Right lobe of liver (tissue), 6 donors: ENCODE data around the gene C19orf12. TPM values are rescaled to one million over a fixed set of nuclear protein-coding genes. Genes with fewer than 3 reads are reported as not detected.

Source experiments
- ATAC-seq, 4 donors: fragments of 200-7000 bp; cut with Tn5 transposase; one replicate each; pipeline ENCODE4 v1.9.1; 2020; ENCODE audit warnings: mild to moderate bottlenecking in 4 of 4, moderate library complexity in 4 of 4
- DNase-seq, 3 donors: peaks; one replicate each; pipeline ENCODE4 v3.0.0-alpha.2; 2020
- H3K27ac ChIP-seq, 3 donors: fragments of 200-600 bp; one replicate each; pipeline ENCODE4 v1.8.0; 2022
- H3K27me3 ChIP-seq, 2 donors: fragments of 200-600 bp; one replicate each; pipeline ENCODE4 v1.8.0; 2022
- H3K36me3 ChIP-seq, 4 donors: fragments of 200-600 bp; sonication (generic) in 1 of 4; one replicate each; pipeline versions ENCODE4 v1.5.1 to v1.8.0; 2017 to 2022; ENCODE audit warnings: control low read depth in 1 of 4
- H3K4me1 ChIP-seq, 4 donors: fragments of 200-600 bp; sonication (generic) in 1 of 4; one replicate each; pipeline versions ENCODE4 v1.5.1 to v1.8.0; 2017 to 2022; ENCODE audit warnings: control low read depth in 1 of 4
- H3K4me3 ChIP-seq, 3 donors: fragments of 200-600 bp; one replicate each; pipeline ENCODE4 v1.8.0; 2022
- H3K9me3 ChIP-seq, 4 donors: fragments of 200-600 bp; sonication (generic) in 1 of 4; one replicate each; pipeline versions ENCODE4 v1.5.1 to v1.8.0; 2017 to 2022; ENCODE audit warnings: control low read depth in 1 of 4
- POLR2A ChIP-seq: fragments of 450-650 bp; IDR thresholded peaks from one replicate; pipeline ENCODE4 v1.6.1; 2017; ENCODE audit warnings: antibody characterized with exemption, mild to moderate bottlenecking
- WGBS: methylation state at CpG from one replicate; pipeline ENCODE4 v1.1.6; 2018; ENCODE audit warnings: low coverage, low lambda C conversion rate; ENCODE audit not compliant: insufficient coverage; ENCODE audit errors: missing lambda C conversion rate; 5-methylcytosine and 5-hydroxymethylcytosine counted together
- intact Hi-C, 2 donors: fragments of 100-400 bp; cut with DNase I; formaldehyde crosslinking; loops; one replicate each; pipeline versions ENCODE4 v1.11.2 to v1.14.1; 2022
- total RNA-seq, 6 experiments: library from RNA; depleted of rRNA in 2 of 6; stranded (reverse); fragments of >200 nt in 2 of 6; fragmentation: NEBNext Ultra II Directional in 3 of 6; extraction: Animal tissue kit (Norgen Biotek cat#: 25700) in 3 of 6; gene quantifications; one replicate each; pipeline versions ENCODE4 v1.1.0 to v1.2.4, GENCODE V29; 2016 to 2023
- TF ChIP-seq, protein P1 (sequence below), 4 donors: fragments of 200-600 bp in 3 of 4; fragments of 450-650 bp in 1 of 4; IDR thresholded peaks; one replicate each; pipeline versions ENCODE4 v1.5.1 to v1.8.0; 2016 to 2022; ENCODE audit warnings: antibody characterized with exemption in 4 of 4, mild to moderate bottlenecking in 2 of 4
- donor health status: DM: no; HTN: yes; CAD: no.
- donor health status: DM: no; HTN: no; CAD: no.
- donor health status: DM: no; HTN: no; CAD: no.
- donor health status: DM: no; HTN: yes; CAD: no.
- donor health status: DM: no; HTN: yes; CAD: no.

The C19orf12 gene
- total RNA-seq, 6 experiments from 2014 or later, result 35.2 to 62.8 (median 52.4) TPM

DNA sequence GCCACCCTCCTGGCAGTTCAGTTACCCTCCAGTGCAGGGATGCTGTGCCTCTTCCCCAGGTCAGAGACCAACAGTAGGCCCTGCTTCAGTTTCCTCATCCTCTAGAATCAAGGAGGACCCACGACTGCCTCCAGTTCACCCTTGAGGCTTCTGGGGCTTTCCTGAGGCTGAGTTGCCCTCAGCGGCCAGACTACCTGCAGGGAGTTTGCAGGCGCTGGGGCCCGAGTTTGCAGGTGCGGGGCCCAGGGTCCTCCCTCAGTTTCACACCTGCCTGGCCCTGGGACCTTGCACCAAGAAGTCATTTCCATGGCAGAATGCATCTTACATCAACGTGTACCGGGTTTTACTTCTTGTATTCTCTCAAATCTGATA lies 38.9 kb upstream of the C19orf12 start:
- Histone ChIP-seq H3K4me1 (no peaks in the 10 kb centered on the region), H3K27ac (no peak overlapping the region), H3K27me3 (no peaks in the 10 kb centered on the region), H3K4me3 (no peak overlapping the region), H3K9me3 (no peaks in the 10 kb centered on the region), H3K36me3 (no peaks in the 10 kb centered on the region)
- DNase-seq, result no peak
- WGBS, result 39% methylated on average over 3 of the region's 7 CpGs
- no peak for TF ChIP-seq POLR2A
- TF ChIP-seq, protein P1, sequence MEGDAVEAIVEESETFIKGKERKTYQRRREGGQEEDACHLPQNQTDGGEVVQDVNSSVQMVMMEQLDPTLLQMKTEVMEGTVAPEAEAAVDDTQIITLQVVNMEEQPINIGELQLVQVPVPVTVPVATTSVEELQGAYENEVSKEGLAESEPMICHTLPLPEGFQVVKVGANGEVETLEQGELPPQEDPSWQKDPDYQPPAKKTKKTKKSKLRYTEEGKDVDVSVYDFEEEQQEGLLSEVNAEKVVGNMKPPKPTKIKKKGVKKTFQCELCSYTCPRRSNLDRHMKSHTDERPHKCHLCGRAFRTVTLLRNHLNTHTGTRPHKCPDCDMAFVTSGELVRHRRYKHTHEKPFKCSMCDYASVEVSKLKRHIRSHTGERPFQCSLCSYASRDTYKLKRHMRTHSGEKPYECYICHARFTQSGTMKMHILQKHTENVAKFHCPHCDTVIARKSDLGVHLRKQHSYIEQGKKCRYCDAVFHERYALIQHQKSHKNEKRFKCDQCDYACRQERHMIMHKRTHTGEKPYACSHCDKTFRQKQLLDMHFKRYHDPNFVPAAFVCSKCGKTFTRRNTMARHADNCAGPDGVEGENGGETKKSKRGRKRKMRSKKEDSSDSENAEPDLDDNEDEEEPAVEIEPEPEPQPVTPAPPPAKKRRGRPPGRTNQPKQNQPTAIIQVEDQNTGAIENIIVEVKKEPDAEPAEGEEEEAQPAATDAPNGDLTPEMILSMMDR (IDR thresholded peaks at IDR 0.05), result no peak
- intact Hi-C loops, result no loop called here
- no peak for ATAC-seq

DNA sequence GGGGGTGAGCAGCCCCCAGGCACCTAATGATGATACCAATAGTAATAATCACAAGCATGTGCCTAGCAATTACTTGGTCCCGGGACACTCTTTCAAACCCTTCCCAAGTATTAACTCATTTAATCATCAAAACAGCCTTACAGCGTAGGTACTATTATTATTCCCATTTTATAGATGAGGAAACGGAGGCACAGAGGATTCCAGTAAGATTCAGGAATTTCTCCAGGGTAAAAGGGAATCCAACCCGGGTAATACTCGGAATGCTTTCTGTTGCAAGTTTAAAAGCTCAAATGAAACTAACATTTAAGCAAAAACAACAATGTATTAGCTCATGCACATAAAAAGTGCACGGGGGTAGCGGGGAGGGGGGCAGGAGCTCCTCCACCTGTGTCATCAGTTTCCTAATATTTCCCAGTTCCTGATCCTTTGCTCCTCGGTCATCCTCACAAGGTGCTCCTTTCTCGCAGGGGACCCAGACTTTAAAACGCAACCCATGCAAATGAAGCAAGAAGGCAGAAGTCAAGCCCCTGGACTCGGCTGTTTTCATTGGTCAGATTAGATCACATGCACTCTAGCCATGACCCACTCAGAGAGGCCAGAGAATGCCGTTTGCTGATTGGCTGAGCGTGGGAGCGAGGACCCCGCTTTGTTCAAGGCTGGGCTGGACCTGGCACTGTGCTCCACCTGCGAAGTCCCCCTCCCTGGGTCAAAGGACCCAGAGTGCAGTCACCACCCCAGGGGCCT lies 38.3 kb upstream of the C19orf12 start:
- Histone ChIP-seq H3K9me3 (no peaks in the 10 kb centered on the region), H3K4me1 (no peaks in the 10 kb centered on the region), H3K27me3 (no peaks in the 10 kb centered on the region), H3K27ac (no peak overlapping the region), H3K36me3 (no peaks in the 10 kb centered on the region), H3K4me3 (no peak overlapping the region)
- ATAC-seq, result no peak
- no peak for DNase-seq
- TF ChIP-seq, protein P1 (IDR thresholded peaks at IDR 0.05), result no peak
- no peak for TF ChIP-seq POLR2A
- 62% methylated on average over 8 of the region's 16 CpGs for WGBS
- intact Hi-C loops, result no loop called here

DNA sequence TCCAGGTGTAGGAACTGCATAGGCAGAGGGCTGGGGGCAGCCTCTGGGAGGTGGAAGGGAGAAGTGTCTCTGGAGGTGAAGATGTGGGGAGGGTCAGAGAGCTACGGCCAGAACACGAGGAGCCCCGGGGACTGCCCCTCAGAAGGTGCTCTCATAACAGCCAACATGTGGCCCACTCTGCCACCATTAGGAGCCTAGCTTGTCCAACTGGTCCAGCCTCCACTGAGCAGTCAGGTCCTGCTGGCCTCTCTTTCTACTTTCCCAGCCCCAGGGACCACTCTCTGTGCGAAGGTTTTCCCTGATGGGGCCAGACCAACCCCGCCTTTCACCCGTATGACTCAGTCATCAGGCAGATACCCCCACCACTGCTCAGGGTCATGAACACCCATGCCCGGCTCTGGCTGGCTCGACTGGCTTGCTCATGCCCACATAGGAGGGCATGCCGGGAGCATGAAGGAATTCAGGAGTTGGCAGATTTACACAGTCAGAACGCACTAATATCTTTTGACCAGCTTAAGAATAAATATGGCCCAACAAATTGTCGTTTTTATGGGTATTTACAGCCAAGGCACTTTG lies 37.5 kb upstream of the C19orf12 start:
- 64% methylated on average over 3 of the region's 11 CpGs for WGBS
- no peak for ATAC-seq
- DNase-seq, result no peak

DNA sequence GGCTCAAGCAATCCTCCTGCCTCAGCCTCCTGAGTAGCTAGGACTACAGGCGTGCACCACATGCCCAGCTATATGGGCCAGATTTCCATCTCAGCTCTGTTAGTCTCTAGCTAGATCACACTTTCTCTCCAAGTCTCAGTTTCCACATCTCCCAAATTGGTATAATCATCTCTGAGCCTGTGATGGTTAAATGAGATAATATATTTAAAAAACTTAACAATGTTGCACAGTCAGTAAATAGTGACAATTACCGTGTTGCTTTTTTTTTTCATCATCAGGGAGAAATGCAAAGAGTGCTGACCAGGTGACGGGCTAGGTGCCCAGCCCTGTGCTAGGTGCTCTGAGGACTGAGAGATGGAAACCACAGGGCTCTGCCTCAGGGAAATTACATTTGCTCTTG lies 36.9 kb upstream of the C19orf12 start:
- H3K27ac ChIP-seq, result no peak overlapping the region
- no peaks in the 10 kb centered on the region for H3K9me3 ChIP-seq
- no peak overlapping the region for H3K4me3 ChIP-seq
- TF ChIP-seq, protein P1 (IDR thresholded peaks at IDR 0.05), result no peak
- no peak for TF ChIP-seq POLR2A
- no peaks in the 10 kb centered on the region for H3K4me1 ChIP-seq
- ATAC-seq, result no peak
- no peak for DNase-seq
- H3K36me3 ChIP-seq, result no peaks in the 10 kb centered on the region
- 67% methylated on average over 3 of the region's 3 CpGs for WGBS
- intact Hi-C loops, result no loop called here
- H3K27me3 ChIP-seq, result no peaks in the 10 kb centered on the region

More for the DNA sequence above, 37.5 kb upstream of the C19orf12 start:
- no peaks in the 10 kb centered on the region for H3K27me3 ChIP-seq
- no peak overlapping the region for H3K27ac ChIP-seq
- intact Hi-C loops, result no loop called here
- H3K36me3 ChIP-seq, result no peaks in the 10 kb centered on the region
- no peak for TF ChIP-seq POLR2A
- TF ChIP-seq, protein P1 (IDR thresholded peaks at IDR 0.05), result no peak
- H3K9me3 ChIP-seq, result no peaks in the 10 kb centered on the region
- no peaks in the 10 kb centered on the region for H3K4me1 ChIP-seq
- H3K4me3 ChIP-seq, result no peak overlapping the region
